GM21360 (cell line): ENCODE measurements around the gene GART.
"Not testable (repeated sequence)": the region's sequence is repeated elsewhere in the genome, so short reads cannot be mapped to it uniquely, and the experiment has no call there.

Experiments
- ATAC-seq: cut with Tn5 transposase; IDR thresholded peaks from one replicate; pipeline ENCODE4 v1.9.1; 2021; ENCODE audit warnings: mild to moderate bottlenecking, moderate library complexity; ENCODE audit not compliant: unreplicated experiment

The GART gene

GRCh38 chr21:33518899-33519298 lies 23.0 kb downstream of the GART start:
- ATAC-seq, result no peak

GRCh38 chr21:33514229-33514628 lies 27.7 kb downstream of the GART start:
- no peak for ATAC-seq

GRCh38 chr21:33512481-33512880 lies 29.4 kb downstream of the GART start:
- no peak for ATAC-seq

- ATAC-seq, result no peak
Measured at GRCh38 chr21:33511639-33512038, 30.3 kb downstream of the GART start.

GRCh38 chr21:33510826-33511225 lies 31.1 kb downstream of the GART start:
- ATAC-seq, result no peak

GRCh38 chr21:33507003-33507402 lies 34.9 kb downstream of the GART start:
- not testable (repeated sequence) for ATAC-seq

- no peak for ATAC-seq
Measured at GRCh38 chr21:33505833-33506232, 36.1 kb downstream of the GART start.

GRCh38 chr21:33496345-33496744 lies 45.6 kb downstream of the GART start:
- ATAC-seq, result no peak

GRCh38 chr21:33495743-33496142 lies 46.2 kb downstream of the GART start:
- ATAC-seq, result no peak

GRCh38 chr21:33493756-33494155 lies 48.2 kb downstream of the GART start:
- no peak for ATAC-seq

- ATAC-seq, result no peak
Measured at GRCh38 chr21:33492571-33492970, 49.3 kb downstream of the GART start.

- peak; percentile 96 for ATAC-seq
Measured at GRCh38 chr21:33491373-33492102, 50.4 kb downstream of the GART start, which contains the start of gene DNAJC28. TSS of gene DNAJC28 (minus strand) at chr21:33491716. CDS start at chr21:33489393, 2,323 bp downstream.

GRCh38 chr21:33490991-33491372 lies 50.9 kb downstream of the GART start:
- no peak for ATAC-seq

- ATAC-seq, result no peak
Measured at GRCh38 chr21:33488936-33489335, 53.0 kb downstream of the GART start.

- ATAC-seq, result no peak
Measured at GRCh38 chr21:33487996-33488395, 53.9 kb downstream of the GART start.

GRCh38 chr21:33481314-33481943 lies 60.5 kb downstream of the GART start:
- no peak for ATAC-seq

- ATAC-seq, result no peak
Measured at GRCh38 chr21:33480481-33481103, 61.3 kb downstream of the GART start.

GRCh38 chr21:33479679-33480480 lies 62.0 kb downstream of the GART start, which contains the start of gene TMEM50B:
TSS of gene TMEM50B (minus strand) at chr21:33479974. CDS start at chr21:33468885, 11,089 bp downstream.
- peak; percentile 92 for ATAC-seq

GRCh38 chr21:33478935-33479678 lies 62.8 kb downstream of the GART start:
- peak; percentile 17 for ATAC-seq

GRCh38 chr21:33478182-33478581 lies 63.7 kb downstream of the GART start:
- no peak for ATAC-seq
